ENCODE results near the gene MAVS. TPM values are rescaled to one million over a fixed set of nuclear protein-coding genes. Genes with fewer than 3 reads are reported as not detected.

Gene MAVS
- total and polyA plus RNA-seq, 2 donors (not counting 1 experiment from before 2014, with no cell fraction given), result 14.4 to 15.9 TPM

GRCh38 chr20:3812975-3813847 is 33.4 kb upstream of the MAVS start:
- H3K4me1 ChIP-seq (ENCODE audit: control insufficient read depth, extremely low read depth, insufficient read depth, low read length), result peaks cover 25% of the 10 kb centered on the region
- H3K79me2 ChIP-seq (ENCODE audit: control insufficient read depth, insufficient read depth, low read length), result peaks cover 5% of the 10 kb centered on the region
- TF ChIP-seq CTCF (conservative IDR thresholded peaks at IDR 0.05 in 1 of 2, IDR thresholded peaks at IDR 0.05 in 1 of 2; ENCODE audit: low read depth in 1 of 2, low read length in 2 of 2) (no peak), EZH2 (IDR thresholded peaks at IDR 0.05; ENCODE audit: low read length, missing control alignments) (no peak)
- no peak for DNase-seq (ENCODE audit: low read depth in 2 of 2)
- H3K27me3 ChIP-seq (ENCODE audit: control insufficient read depth, insufficient read depth, low read length), result no peaks in the 10 kb centered on the region
- no peak overlapping the region for H2AFZ ChIP-seq (ENCODE audit: low read length)
- H3K4me2 ChIP-seq (ENCODE audit: extremely low read depth, insufficient read depth, low read length), result no peak overlapping the region
- no peak overlapping the region for H3K27ac ChIP-seq (ENCODE audit: insufficient read depth, low read length)
- H3K36me3 ChIP-seq (ENCODE audit: control insufficient read depth, insufficient read depth, low read length), result no peaks in the 10 kb centered on the region
- H3K9me3 ChIP-seq (ENCODE audit: control insufficient read depth, insufficient read depth, low read depth, low read length), result no peaks in the 10 kb centered on the region
- H4K20me1 ChIP-seq (ENCODE audit: control insufficient read depth, extremely low read depth, insufficient read depth, low read length), result no peaks in the 10 kb centered on the region
- no peak overlapping the region for H3K9ac ChIP-seq (ENCODE audit: insufficient read depth, low read length)
- H3K4me3 ChIP-seq (replicated peaks in 1 of 4; ENCODE audit: control extremely low read depth in 1 of 4, insufficient read depth in 1 of 4, low read depth in 3 of 4, low read length in 4 of 4), result no peak overlapping the region

GRCh38 chr20:3813848-3814581 is 32.6 kb upstream of the MAVS start:
- H3K4me3 ChIP-seq (replicated peaks in 1 of 4; ENCODE audit: control extremely low read depth in 1 of 4, insufficient read depth in 1 of 4, low read depth in 3 of 4, low read length in 4 of 4), result no peak overlapping the region
- H4K20me1 ChIP-seq (ENCODE audit: control insufficient read depth, extremely low read depth, insufficient read depth, low read length), result no peaks in the 10 kb centered on the region
- H3K9me3 ChIP-seq (ENCODE audit: control insufficient read depth, insufficient read depth, low read depth, low read length), result no peaks in the 10 kb centered on the region
- no peak overlapping the region for H2AFZ ChIP-seq (ENCODE audit: low read length)
- DNase-seq (ENCODE audit: low read depth in 2 of 2), result no peak
- H3K27ac ChIP-seq (ENCODE audit: insufficient read depth, low read length), result no peak overlapping the region
- H3K27me3 ChIP-seq (ENCODE audit: control insufficient read depth, insufficient read depth, low read length), result no peaks in the 10 kb centered on the region
- H3K4me1 ChIP-seq (ENCODE audit: control insufficient read depth, extremely low read depth, insufficient read depth, low read length), result peaks cover 24% of the 10 kb centered on the region
- peaks cover 5% of the 10 kb centered on the region for H3K79me2 ChIP-seq (ENCODE audit: control insufficient read depth, insufficient read depth, low read length)
- no peak overlapping the region for H3K9ac ChIP-seq (ENCODE audit: insufficient read depth, low read length)
- no peak for TF ChIP-seq CTCF (conservative IDR thresholded peaks at IDR 0.05 in 1 of 2, IDR thresholded peaks at IDR 0.05 in 1 of 2; ENCODE audit: low read depth in 1 of 2, low read length in 2 of 2)
- TF ChIP-seq EZH2 (IDR thresholded peaks at IDR 0.05; ENCODE audit: low read length, missing control alignments), result no peak
- H3K36me3 ChIP-seq (ENCODE audit: control insufficient read depth, insufficient read depth, low read length), result no peaks in the 10 kb centered on the region
- no peak overlapping the region for H3K4me2 ChIP-seq (ENCODE audit: extremely low read depth, insufficient read depth, low read length)

DNA sequence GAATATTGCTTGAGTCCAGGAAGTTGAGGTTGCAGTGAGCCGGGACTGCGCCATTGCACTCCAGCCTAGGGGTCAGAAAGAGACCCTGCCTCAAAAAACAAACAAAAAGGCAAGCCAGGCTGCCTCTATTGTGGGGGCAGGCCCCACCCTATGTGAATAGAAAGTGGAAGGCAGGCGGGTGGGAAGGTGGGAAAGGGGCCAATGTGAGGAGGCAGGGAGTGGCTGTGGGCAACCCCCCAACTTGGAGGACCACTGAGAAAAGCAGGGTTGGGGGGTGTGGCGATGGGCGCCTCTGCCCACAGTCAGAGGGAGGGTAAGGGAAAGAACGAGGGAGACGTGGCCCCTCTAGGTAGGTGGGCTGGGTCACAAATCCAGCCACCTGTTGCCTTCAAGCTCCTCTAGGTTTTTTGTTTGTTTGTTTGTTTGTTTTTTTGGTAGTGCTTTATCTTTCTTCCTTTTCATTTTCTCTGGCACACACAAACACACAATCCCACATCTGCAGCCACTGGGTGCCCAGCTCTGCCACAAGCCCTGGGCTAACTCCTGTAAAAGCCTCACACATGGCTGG is 31.6 kb upstream of the MAVS start:
- TF ChIP-seq CTCF (conservative IDR thresholded peaks at IDR 0.05 in 1 of 2, IDR thresholded peaks at IDR 0.05 in 1 of 2; ENCODE audit: low read depth in 1 of 2, low read length in 2 of 2) (no peak), EZH2 (IDR thresholded peaks at IDR 0.05; ENCODE audit: low read length, missing control alignments) (no peak)
- no peak overlapping the region for H3K4me2 ChIP-seq (ENCODE audit: extremely low read depth, insufficient read depth, low read length)
- no peak for DNase-seq (ENCODE audit: low read depth in 2 of 2)
- H3K79me2 ChIP-seq (ENCODE audit: control insufficient read depth, insufficient read depth, low read length), result peaks cover 3% of the 10 kb centered on the region
- no peak overlapping the region for H3K4me3 ChIP-seq (replicated peaks in 1 of 4; ENCODE audit: control extremely low read depth in 1 of 4, insufficient read depth in 1 of 4, low read depth in 3 of 4, low read length in 4 of 4)
- H3K27ac ChIP-seq (ENCODE audit: insufficient read depth, low read length), result no peak overlapping the region
- no peak overlapping the region for H3K9ac ChIP-seq (ENCODE audit: insufficient read depth, low read length)
- H3K27me3 ChIP-seq (ENCODE audit: control insufficient read depth, insufficient read depth, low read length), result no peaks in the 10 kb centered on the region
- H3K9me3 ChIP-seq (ENCODE audit: control insufficient read depth, insufficient read depth, low read depth, low read length), result no peaks in the 10 kb centered on the region
- H3K36me3 ChIP-seq (ENCODE audit: control insufficient read depth, insufficient read depth, low read length), result no peaks in the 10 kb centered on the region
- no peaks in the 10 kb centered on the region for H4K20me1 ChIP-seq (ENCODE audit: control insufficient read depth, extremely low read depth, insufficient read depth, low read length)
- H2AFZ ChIP-seq (ENCODE audit: low read length), result no peak overlapping the region
- H3K4me1 ChIP-seq (ENCODE audit: control insufficient read depth, extremely low read depth, insufficient read depth, low read length), result peaks cover 28% of the 10 kb centered on the region

Data from fibroblast of lung (primary cell).